GM12874 (cell line): ENCODE measurements around the gene BBS10.

Experiments
- TF ChIP-seq, protein P1 (sequence below): IDR thresholded peaks from 2 replicates; pipeline ENCODE4 v1.5.1; 2011; ENCODE audit warnings: low read depth, mild to moderate bottlenecking, control low read depth, low read length, moderate library complexity; ENCODE audit not compliant: insufficient read depth

Gene BBS10

DNA sequence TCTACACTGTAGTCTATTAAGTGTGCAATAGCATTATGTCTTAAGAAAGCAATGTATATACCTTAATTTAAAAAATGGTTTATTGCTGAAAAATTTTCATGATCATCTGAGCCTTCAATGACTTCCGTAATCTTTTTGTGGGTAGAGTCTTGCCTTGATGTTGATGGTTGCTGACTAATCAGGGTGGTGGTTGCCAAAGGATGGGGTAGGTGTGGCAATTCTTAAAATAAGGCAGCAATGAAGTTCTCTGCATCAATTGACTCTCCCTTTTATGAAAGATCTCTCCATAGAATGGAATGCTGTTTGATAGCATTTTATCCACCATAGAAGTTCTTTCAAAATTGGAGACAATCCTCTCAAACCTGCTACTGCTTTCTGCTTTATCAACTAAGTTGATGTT is 41.1 kb downstream of the BBS10 start:
- TF ChIP-seq, protein P1, sequence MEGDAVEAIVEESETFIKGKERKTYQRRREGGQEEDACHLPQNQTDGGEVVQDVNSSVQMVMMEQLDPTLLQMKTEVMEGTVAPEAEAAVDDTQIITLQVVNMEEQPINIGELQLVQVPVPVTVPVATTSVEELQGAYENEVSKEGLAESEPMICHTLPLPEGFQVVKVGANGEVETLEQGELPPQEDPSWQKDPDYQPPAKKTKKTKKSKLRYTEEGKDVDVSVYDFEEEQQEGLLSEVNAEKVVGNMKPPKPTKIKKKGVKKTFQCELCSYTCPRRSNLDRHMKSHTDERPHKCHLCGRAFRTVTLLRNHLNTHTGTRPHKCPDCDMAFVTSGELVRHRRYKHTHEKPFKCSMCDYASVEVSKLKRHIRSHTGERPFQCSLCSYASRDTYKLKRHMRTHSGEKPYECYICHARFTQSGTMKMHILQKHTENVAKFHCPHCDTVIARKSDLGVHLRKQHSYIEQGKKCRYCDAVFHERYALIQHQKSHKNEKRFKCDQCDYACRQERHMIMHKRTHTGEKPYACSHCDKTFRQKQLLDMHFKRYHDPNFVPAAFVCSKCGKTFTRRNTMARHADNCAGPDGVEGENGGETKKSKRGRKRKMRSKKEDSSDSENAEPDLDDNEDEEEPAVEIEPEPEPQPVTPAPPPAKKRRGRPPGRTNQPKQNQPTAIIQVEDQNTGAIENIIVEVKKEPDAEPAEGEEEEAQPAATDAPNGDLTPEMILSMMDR, result no peak

GRCh38 chr12:76303989-76304460 is 44.2 kb downstream of the BBS10 start:
- TF ChIP-seq, protein P1, result no peak

DNA sequence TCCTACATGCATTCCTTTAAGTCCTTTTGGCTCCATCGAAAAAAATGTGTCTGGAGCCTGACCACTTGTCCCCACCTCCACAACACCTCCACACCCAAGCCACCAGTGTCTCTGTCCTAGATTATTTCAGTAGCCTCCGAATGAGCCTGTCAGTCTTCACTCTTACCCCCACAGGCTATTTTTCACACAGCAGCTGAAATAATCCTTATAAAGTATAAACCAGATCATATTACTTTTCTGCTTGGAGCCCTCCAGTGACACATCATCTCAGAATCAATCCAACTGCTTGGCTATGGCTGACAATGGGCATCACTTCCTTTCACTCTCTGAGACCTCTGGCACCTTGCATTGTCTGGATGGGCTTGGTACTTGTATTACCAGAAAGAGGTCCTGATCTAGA is 44.9 kb downstream of the BBS10 start:
- TF ChIP-seq, protein P1, result no peak

DNA sequence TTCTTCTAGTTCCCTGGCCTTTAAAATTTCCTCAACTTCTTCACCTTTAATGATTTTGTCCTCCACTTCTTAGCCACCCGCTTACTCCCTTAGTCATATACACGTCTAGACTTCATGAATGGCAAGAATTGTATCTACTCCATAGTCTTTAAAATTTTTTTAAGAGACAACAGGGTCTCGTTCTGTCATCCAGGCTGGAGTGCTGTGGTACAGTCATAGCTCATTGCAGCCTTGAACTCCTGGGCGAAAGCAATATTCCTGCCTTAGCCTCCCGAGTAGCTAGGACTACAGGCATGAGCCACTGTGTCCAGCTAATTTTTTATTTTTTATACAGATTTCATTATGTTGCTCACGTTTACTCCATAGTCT is 47.9 kb downstream of the BBS10 start:
- TF ChIP-seq, protein P1, result no peak

GRCh38 chr12:76299536-76300296 is 48.5 kb downstream of the BBS10 start:
- TF ChIP-seq, protein P1, result no peak
